Breast epithelium (tissue), 4 donors: ENCODE results near the gene PANK1. TPM values are rescaled to one million over a fixed set of nuclear protein-coding genes. Genes with fewer than 3 reads are reported as not detected.

ENCODE experiments used
- DNase-seq, 2 donors: peaks; one replicate each; pipeline ENCODE4 v3.0.0-alpha.2; 2019; ENCODE audit warnings: low spot score in 2 of 2
- H3K27ac ChIP-seq, 2 donors: fragments of 200-600 bp; sonication (generic) in 1 of 2; one replicate each; pipeline ENCODE4 v1.5.1; 2016 to 2019; ENCODE audit warnings: mild to moderate bottlenecking in 1 of 2
- H3K27me3 ChIP-seq, 2 donors: fragments of 200-600 bp; sonication (generic) in 1 of 2; one replicate each; pipeline versions ENCODE4 v1.5.1 to v1.6.0; 2017 to 2019; ENCODE audit warnings: control low read depth in 1 of 2, mild to moderate bottlenecking in 1 of 2
- H3K36me3 ChIP-seq: fragments of 200-600 bp; one replicate; pipeline ENCODE4 v1.5.1; 2019
- H3K4me1 ChIP-seq, 2 donors: fragments of 200-600 bp; sonication (generic); one replicate each; pipeline ENCODE4 v1.5.1; 2016 to 2019; ENCODE audit warnings: control low read depth in 1 of 2
- H3K4me3 ChIP-seq, 3 donors: fragments of 200-600 bp; sonication (generic); 1 replicate in 2 of 3; 2 replicates in 1 of 3; pipeline ENCODE4 v1.5.1; 2016 to 2019; ENCODE audit warnings: mild to moderate bottlenecking in 3 of 3, moderate library complexity in 2 of 3
- H3K9me3 ChIP-seq, 2 donors: fragments of 200-600 bp; sonication (generic) in 1 of 2; one replicate each; pipeline ENCODE4 v1.5.1; 2016 to 2019; ENCODE audit warnings: control low read depth in 1 of 2
- CTCF ChIP-seq, 3 donors: fragments of 450-650 bp; IDR thresholded peaks; one replicate each; pipeline ENCODE4 v1.5.1; 2016 to 2017; ENCODE audit warnings: antibody characterized with exemption in 3 of 3, mild to moderate bottlenecking in 3 of 3, moderate library complexity in 3 of 3
- POLR2A ChIP-seq: fragments of 450-650 bp; IDR thresholded peaks from one replicate; pipeline ENCODE4 v1.6.1; 2016; ENCODE audit warnings: antibody characterized with exemption, mild to moderate bottlenecking, moderate library complexity
- POLR2AphosphoS5 ChIP-seq, 3 donors: sonication (generic); formaldehyde crosslinking; IDR thresholded peaks; one replicate each; pipeline ENCODE4 v1.6.1; 2017; ENCODE audit warnings: antibody characterized with exemption in 3 of 3
- intact Hi-C: fragments of 100-400 bp; cut with DNase I; formaldehyde crosslinking; loops from one replicate; pipeline ENCODE4 v1.15.1; 2023; ENCODE audit warnings: low total_unique reads
- total RNA-seq, 3 donors: library from RNA; depleted of rRNA; stranded (reverse); fragments of >200 nt; gene quantifications; one replicate each; pipeline ENCODE4 v1.1.0, GENCODE V29; 2016

The PANK1 gene
- total RNA-seq, 3 donors from 2014 or later = 2.9 to 6.4 (median 5.1) TPM

DNA sequence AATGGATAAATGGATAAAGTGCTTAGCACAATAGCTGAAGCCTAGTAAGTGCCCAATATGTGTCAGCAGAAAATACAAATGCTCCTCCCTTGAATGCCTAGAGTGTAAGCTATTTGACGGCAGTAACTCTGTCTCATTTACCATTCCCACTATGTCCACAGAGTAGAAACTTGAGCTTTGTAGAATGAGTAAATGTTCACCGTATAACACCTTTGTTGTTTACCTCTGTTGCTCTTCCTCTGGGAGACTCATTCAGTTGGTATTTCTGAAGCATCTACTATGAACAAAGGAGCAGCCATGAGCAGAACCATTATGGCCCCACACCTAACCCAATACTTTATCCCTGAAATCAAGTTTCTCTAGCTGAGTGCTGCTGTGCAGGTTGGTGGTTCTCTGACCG, 101.2 kb downstream of the PANK1 start:
- H3K4me1 ChIP-seq = no peaks in the 10 kb centered on the region
- H3K4me3 ChIP-seq = no peak overlapping the region
- DNase-seq = no peak
- no peaks in the 10 kb centered on the region for H3K36me3 ChIP-seq
- no peaks in the 10 kb centered on the region for H3K27me3 ChIP-seq
- intact Hi-C loops = no loop called here
- H3K27ac ChIP-seq = no peak overlapping the region
- no peak for TF ChIP-seq POLR2A
- TF ChIP-seq POLR2AphosphoS5 (IDR thresholded peaks at IDR 0.05) = no peak
- TF ChIP-seq CTCF (IDR thresholded peaks at IDR 0.05) = no peak
- no peaks in the 10 kb centered on the region for H3K9me3 ChIP-seq

DNA sequence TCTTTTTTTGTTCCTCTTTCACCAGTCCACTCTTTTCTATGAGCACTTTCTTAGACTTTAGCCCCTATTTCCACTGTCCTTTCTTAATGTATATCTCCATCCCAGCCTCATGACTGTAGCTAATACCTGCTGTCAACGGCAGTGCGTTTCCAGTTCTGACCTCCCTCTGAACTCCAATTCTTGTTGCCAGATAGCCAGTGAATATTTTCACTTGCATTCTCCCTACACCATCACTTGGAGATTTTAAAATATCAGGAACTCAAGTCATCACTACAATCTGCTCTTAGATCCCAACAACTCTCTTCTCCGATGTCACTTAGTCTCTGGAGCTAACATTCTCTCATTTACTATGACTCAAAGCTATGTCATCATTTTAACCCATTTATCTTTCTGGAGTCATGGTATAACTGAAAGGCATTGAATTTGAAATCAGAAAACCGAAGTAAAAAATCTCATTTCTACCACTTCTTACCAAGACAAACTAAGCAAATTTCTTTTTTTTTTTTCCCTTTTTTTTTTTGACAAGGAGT, 104.6 kb downstream of the PANK1 start:
- DNase-seq = no peak
- Histone ChIP-seq H3K4me1 (no peaks in the 10 kb centered on the region), H3K4me3 (no peak overlapping the region), H3K27ac (no peak overlapping the region), H3K9me3 (no peaks in the 10 kb centered on the region), H3K27me3 (peaks cover 2 to 10% of the 10 kb centered on the region in 2 donors), H3K36me3 (no peaks in the 10 kb centered on the region)
- intact Hi-C loops = no loop called here
- TF ChIP-seq POLR2A (no peak), CTCF (IDR thresholded peaks at IDR 0.05) (no peak), POLR2AphosphoS5 (IDR thresholded peaks at IDR 0.05) (no peak)

DNA sequence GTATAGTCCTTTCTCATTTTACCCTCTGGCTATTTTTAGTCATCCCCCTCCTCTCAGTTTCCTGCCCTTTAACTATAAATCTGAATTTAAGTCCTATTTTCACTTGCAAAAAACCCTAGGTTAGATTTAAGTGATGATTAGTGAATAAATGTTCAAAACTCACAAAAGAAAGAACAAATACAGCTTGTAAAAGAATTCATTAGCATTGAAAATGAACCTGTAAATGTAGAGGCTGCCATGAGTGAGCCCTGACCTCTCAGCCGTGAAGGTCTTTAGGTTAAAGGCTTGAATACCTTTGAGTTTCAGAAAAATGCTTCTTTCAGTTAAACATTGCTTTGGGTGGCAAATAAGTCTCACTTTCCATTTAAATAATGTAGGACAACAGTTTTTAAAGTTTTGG, 107.7 kb downstream of the PANK1 start:
- no peaks in the 10 kb centered on the region for H3K4me1 ChIP-seq
- H3K27me3 ChIP-seq = peaks cover 7 to 33% of the 10 kb centered on the region in 2 donors
- DNase-seq = no peak
- no peaks in the 10 kb centered on the region for H3K36me3 ChIP-seq
- no peak overlapping the region for H3K27ac ChIP-seq
- TF ChIP-seq CTCF (IDR thresholded peaks at IDR 0.05) (no peak), POLR2A (no peak), POLR2AphosphoS5 (IDR thresholded peaks at IDR 0.05) (no peak)
- no peaks in the 10 kb centered on the region for H3K9me3 ChIP-seq
- intact Hi-C loops = no loop called here
- H3K4me3 ChIP-seq = no peak overlapping the region

DNA sequence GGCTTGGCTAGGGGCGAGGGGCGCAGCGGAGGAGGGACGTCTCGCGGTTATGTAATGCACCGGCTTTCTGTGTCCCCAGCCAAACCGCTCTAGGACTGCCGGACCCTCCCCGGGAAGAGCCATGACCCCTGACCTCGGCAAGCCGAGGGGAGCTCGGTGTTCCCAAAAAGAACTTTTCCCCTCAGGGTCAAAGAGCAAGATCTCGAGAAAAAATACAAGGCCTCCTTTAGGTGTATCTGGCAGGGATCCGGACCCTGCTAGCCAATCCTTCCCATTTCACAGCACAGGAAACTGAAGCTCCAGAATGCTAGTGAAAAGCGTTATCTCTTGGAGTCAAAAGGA, 109.1 kb downstream of the PANK1 start:
- H3K4me3 ChIP-seq = peak overlapping the region; percentile 44 to 77 (median 50)
- intact Hi-C loops = no loop called here

More for the DNA sequence above, 109.1 kb downstream of the PANK1 start:
- Histone ChIP-seq H3K4me1 (no peaks in the 10 kb centered on the region), H3K9me3 (no peaks in the 10 kb centered on the region), H3K27ac (peak overlapping the region in 1 of 2 donors; percentile 63), H3K27me3 (peaks cover 7 to 41% of the 10 kb centered on the region in 2 donors), H3K36me3 (no peaks in the 10 kb centered on the region)
- TF ChIP-seq POLR2A (no peak), CTCF (IDR thresholded peaks at IDR 0.05) (no peak), POLR2AphosphoS5 (IDR thresholded peaks at IDR 0.05) (no peak)
- DNase-seq = no peak
